Trophoblast cell (in vitro differentiated cells and primary cell): ENCODE data around the gene LYRM7.
"Not testable (repeated sequence)": the region's sequence is repeated elsewhere in the genome, so short reads cannot be mapped to it uniquely, and the experiment has no call there.

ENCODE experiments used
- DNase-seq, 2 donors: peaks; one replicate each; pipeline ENCODE4 v3.0.0-alpha.2; 2016
- H2AFZ ChIP-seq: 2 replicates; pipeline ENCODE4 v1.6.1; 2013; ENCODE audit warnings: low read length, moderate library complexity, mild to moderate bottlenecking; ENCODE audit not compliant: insufficient read depth, poor library complexity
- H2AK5ac ChIP-seq: 2 replicates; pipeline ENCODE4 v1.6.1; 2013; ENCODE audit warnings: mild to moderate bottlenecking, low read length
- H2BK120ac ChIP-seq: 2 replicates; pipeline ENCODE4 v1.6.1; 2013; ENCODE audit warnings: low read length, mild to moderate bottlenecking, moderate library complexity; ENCODE audit not compliant: insufficient read depth, poor library complexity
- H2BK12ac ChIP-seq: 2 replicates; pipeline ENCODE4 v1.6.1; 2013; ENCODE audit warnings: mild to moderate bottlenecking, low read length, moderate library complexity
- H2BK5ac ChIP-seq: 2 replicates; pipeline ENCODE4 v1.6.1; 2013; ENCODE audit warnings: low read length, low read depth, moderate library complexity, mild to moderate bottlenecking; ENCODE audit not compliant: poor library complexity
- H3K14ac ChIP-seq: 2 replicates; pipeline ENCODE4 v1.6.1; 2013; ENCODE audit warnings: mild to moderate bottlenecking, low read length
- H3K18ac ChIP-seq: 2 replicates; pipeline ENCODE4 v1.6.1; 2013; ENCODE audit warnings: mild to moderate bottlenecking, low read length
- H3K23ac ChIP-seq: 2 replicates; pipeline ENCODE4 v1.6.1; 2013; ENCODE audit warnings: low read length
- H3K27ac ChIP-seq: 2 replicates; pipeline ENCODE4 v1.5.1; 2013; ENCODE audit warnings: low read depth, mild to moderate bottlenecking, inconsistent platforms, low read length, moderate library complexity
- H3K27me3 ChIP-seq: 2 replicates; pipeline ENCODE4 v1.6.1; 2013; ENCODE audit warnings: inconsistent platforms, mild to moderate bottlenecking, low read length, moderate library complexity; ENCODE audit not compliant: insufficient read depth
- H3K36me3 ChIP-seq, 2 experiments: 1 replicate in 1 of 2; 2 replicates in 1 of 2; pipeline ENCODE4 v1.6.1; 2013; ENCODE audit warnings: low read length in 2 of 2, mild to moderate bottlenecking in 2 of 2, moderate library complexity in 1 of 2; ENCODE audit not compliant: insufficient read depth in 2 of 2, control insufficient read depth in 1 of 2
- H3K4ac ChIP-seq: 2 replicates; pipeline ENCODE4 v1.6.1; 2013; ENCODE audit warnings: low read depth, mild to moderate bottlenecking, low read length, moderate library complexity
- H3K4me1 ChIP-seq, 2 experiments: 1 replicate in 1 of 2; 2 replicates in 1 of 2; pipeline ENCODE4 v1.6.1; 2013; ENCODE audit warnings: low read length in 2 of 2, mild to moderate bottlenecking in 2 of 2, moderate library complexity in 1 of 2; ENCODE audit not compliant: insufficient read depth in 2 of 2, control insufficient read depth in 1 of 2
- H3K4me2 ChIP-seq: 2 replicates; pipeline ENCODE4 v1.6.1; 2013; ENCODE audit warnings: inconsistent platforms, mild to moderate bottlenecking, low read length, moderate library complexity
- H3K4me3 ChIP-seq: 2 replicates; pipeline ENCODE4 v1.5.1; 2013; ENCODE audit warnings: mild to moderate bottlenecking, low read depth, low read length, inconsistent platforms
- H3K79me1 ChIP-seq: one replicate; pipeline ENCODE4 v1.6.1; 2013; ENCODE audit warnings: low read length
- H3K79me2 ChIP-seq: 2 replicates; pipeline ENCODE4 v1.6.1; 2013; ENCODE audit warnings: low read length, mild to moderate bottlenecking; ENCODE audit not compliant: control insufficient read depth, insufficient read depth, poor library complexity
- H3K9ac ChIP-seq: 2 replicates; pipeline ENCODE4 v1.6.1; 2013; ENCODE audit warnings: mild to moderate bottlenecking, low read length
- H3K9me3 ChIP-seq: 2 replicates; pipeline ENCODE4 v1.6.1; 2013; ENCODE audit warnings: low read depth, mild to moderate bottlenecking, control low read depth, inconsistent platforms, low read length; ENCODE audit not compliant: insufficient read depth
- H4K12ac ChIP-seq: 2 replicates; pipeline ENCODE4 v1.6.1; 2013; ENCODE audit warnings: low read depth, mild to moderate bottlenecking, low read length, moderate library complexity
- H4K8ac ChIP-seq: 2 replicates; pipeline ENCODE4 v1.6.1; 2013; ENCODE audit warnings: low read depth, mild to moderate bottlenecking, low read length, moderate library complexity
- H4K91ac ChIP-seq: one replicate; pipeline ENCODE4 v1.6.1; 2013; ENCODE audit warnings: low read depth, mild to moderate bottlenecking, low read length, moderate library complexity
- WGBS: extraction: QIAGEN DNeasy Blood & Tissue Kit; methylation state at CpG from one replicate; pipeline ENCODE4 v1.1.7; 2013; ENCODE audit warnings: missing lambda C conversion rate; ENCODE audit not compliant: insufficient read length, insufficient coverage; ENCODE audit errors: extremely low coverage; 5-methylcytosine and 5-hydroxymethylcytosine counted together

The LYRM7 gene

GRCh38 chr5:131138406-131138805, 32.3 kb upstream of the LYRM7 start:
- H2AFZ ChIP-seq, H3K4me2 ChIP-seq, H3K4me3 ChIP-seq, H2BK120ac ChIP-seq, H3K79me2 ChIP-seq, H2BK5ac ChIP-seq, H3K27me3 ChIP-seq, H3K79me1 ChIP-seq, H3K36me3 ChIP-seq, H2BK12ac ChIP-seq, H4K91ac ChIP-seq, H3K23ac ChIP-seq, H3K9ac ChIP-seq, H3K4ac ChIP-seq, DNase-seq, H3K27ac ChIP-seq, H4K12ac ChIP-seq, H2AK5ac ChIP-seq, H3K9me3 ChIP-seq, H3K14ac ChIP-seq, H3K4me1 ChIP-seq, H4K8ac ChIP-seq, H3K18ac ChIP-seq: not testable (repeated sequence)
- WGBS = no CpG with 5 or more reads among the region's 5 CpGs

DNA sequence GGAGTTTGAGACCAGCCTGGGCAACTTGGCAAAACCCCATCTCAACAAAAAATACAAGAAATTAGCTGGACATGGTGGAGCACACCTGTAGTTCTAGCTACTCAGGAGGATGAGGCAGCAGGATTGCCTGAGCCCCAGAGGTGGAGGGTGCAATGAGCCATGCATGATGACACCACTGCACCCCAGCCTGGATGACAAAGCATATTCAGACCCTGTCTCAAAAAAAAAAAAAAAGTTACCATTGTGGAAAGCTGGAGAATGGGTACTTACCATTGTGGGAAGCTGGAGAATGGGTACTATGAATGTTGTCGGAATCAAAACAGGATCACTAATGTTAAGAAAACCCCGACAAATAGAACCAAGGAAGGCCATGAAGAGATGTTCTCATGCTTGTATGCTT, 31.4 kb upstream of the LYRM7 start:
- H3K4me2 ChIP-seq = no peak overlapping the region
- no peaks in the 10 kb centered on the region for H3K27me3 ChIP-seq
- no peak overlapping the region for H2BK12ac ChIP-seq
- H2BK5ac ChIP-seq = no peak overlapping the region
- no peak overlapping the region for H3K9ac ChIP-seq
- H3K14ac ChIP-seq = no peak overlapping the region
- H4K91ac ChIP-seq = no peak overlapping the region
- no peak overlapping the region for H3K4me3 ChIP-seq
- no peaks in the 10 kb centered on the region for H3K9me3 ChIP-seq
- no peaks in the 10 kb centered on the region for H3K36me3 ChIP-seq
- no peaks in the 10 kb centered on the region for H3K4me1 ChIP-seq
- H3K79me2 ChIP-seq = no peaks in the 10 kb centered on the region
- no peak overlapping the region for H3K18ac ChIP-seq
- H3K79me1 ChIP-seq = no peaks in the 10 kb centered on the region
- WGBS = no CpG with 5 or more reads among the region's 2 CpGs
- no peak overlapping the region for H3K4ac ChIP-seq
- no peak overlapping the region for H2AK5ac ChIP-seq
- no peak overlapping the region for H2BK120ac ChIP-seq
- H3K23ac ChIP-seq = no peak overlapping the region
- DNase-seq = no peak
- H4K8ac ChIP-seq = no peak overlapping the region
- H2AFZ ChIP-seq = no peak overlapping the region
- no peak overlapping the region for H3K27ac ChIP-seq
- no peak overlapping the region for H4K12ac ChIP-seq

DNA sequence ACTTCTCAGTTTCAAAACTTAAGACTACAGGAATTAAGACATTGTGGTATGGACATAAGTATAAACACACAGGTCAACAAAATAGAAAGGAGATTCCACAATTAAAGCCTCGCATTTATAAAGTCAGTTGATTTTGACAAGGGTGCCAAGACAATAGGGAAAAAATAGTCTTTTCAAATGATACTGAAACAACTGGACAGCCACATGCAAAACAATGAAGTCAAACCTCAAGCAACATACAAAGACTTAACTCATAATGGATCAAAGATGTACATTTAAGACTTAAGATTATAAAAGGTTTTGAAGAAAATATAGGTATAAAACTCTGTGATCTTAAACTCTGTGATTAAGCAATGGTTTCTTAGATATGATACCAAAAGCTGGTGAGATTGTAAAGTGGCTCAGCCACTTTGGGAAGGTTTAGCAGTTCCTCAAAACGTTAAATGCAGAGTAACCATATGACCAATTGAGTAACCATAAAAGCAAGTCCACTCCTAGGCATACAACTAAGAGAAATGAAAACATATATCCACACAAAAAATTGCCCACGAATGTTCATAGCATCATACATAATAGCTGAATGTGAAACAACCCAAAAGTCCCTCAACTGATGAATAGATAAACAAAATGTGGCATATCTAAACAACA, 27.6 kb upstream of the LYRM7 start:
- Histone ChIP-seq H3K18ac (no peak overlapping the region), H2AK5ac (no peak overlapping the region), H2BK120ac (no peak overlapping the region), H3K36me3 (no peaks in the 10 kb centered on the region), H3K27me3 (no peaks in the 10 kb centered on the region), H3K9ac (no peak overlapping the region), H2BK5ac (no peak overlapping the region), H3K4me2 (no peak overlapping the region), H4K8ac (no peak overlapping the region), H3K9me3 (no peaks in the 10 kb centered on the region), H2BK12ac (no peak overlapping the region), H3K4me3 (no peak overlapping the region), H3K4me1 (no peaks in the 10 kb centered on the region), H3K79me1 (no peaks in the 10 kb centered on the region), H4K91ac (no peak overlapping the region), H3K27ac (no peak overlapping the region), H3K79me2 (no peaks in the 10 kb centered on the region), H4K12ac (no peak overlapping the region), H3K23ac (no peak overlapping the region), H3K4ac (no peak overlapping the region), H3K14ac (no peak overlapping the region), H2AFZ (no peak overlapping the region)
- no peak for DNase-seq
- WGBS = no CpG with 5 or more reads among the region's 3 CpGs

- Histone ChIP-seq H3K14ac (no peak overlapping the region), H2AFZ (no peak overlapping the region), H4K12ac (no peak overlapping the region), H4K91ac (no peak overlapping the region), H3K23ac (no peak overlapping the region), H2BK120ac (no peak overlapping the region), H3K4me3 (no peak overlapping the region), H2BK12ac (no peak overlapping the region), H3K79me2 (no peaks in the 10 kb centered on the region), H3K36me3 (no peaks in the 10 kb centered on the region), H4K8ac (no peak overlapping the region), H3K9ac (no peak overlapping the region), H3K27ac (no peak overlapping the region), H3K79me1 (no peaks in the 10 kb centered on the region), H2AK5ac (no peak overlapping the region), H3K27me3 (no peaks in the 10 kb centered on the region), H3K4me2 (no peak overlapping the region), H2BK5ac (no peak overlapping the region), H3K4me1 (no peaks in the 10 kb centered on the region), H3K4ac (no peak overlapping the region), H3K18ac (no peak overlapping the region), H3K9me3 (no peaks in the 10 kb centered on the region)
- no peak for DNase-seq
Observed at GRCh38 chr5:131147258-131147657, 23.5 kb upstream of the LYRM7 start.
